ENCODE data around the gene NANOS3.

DNA sequence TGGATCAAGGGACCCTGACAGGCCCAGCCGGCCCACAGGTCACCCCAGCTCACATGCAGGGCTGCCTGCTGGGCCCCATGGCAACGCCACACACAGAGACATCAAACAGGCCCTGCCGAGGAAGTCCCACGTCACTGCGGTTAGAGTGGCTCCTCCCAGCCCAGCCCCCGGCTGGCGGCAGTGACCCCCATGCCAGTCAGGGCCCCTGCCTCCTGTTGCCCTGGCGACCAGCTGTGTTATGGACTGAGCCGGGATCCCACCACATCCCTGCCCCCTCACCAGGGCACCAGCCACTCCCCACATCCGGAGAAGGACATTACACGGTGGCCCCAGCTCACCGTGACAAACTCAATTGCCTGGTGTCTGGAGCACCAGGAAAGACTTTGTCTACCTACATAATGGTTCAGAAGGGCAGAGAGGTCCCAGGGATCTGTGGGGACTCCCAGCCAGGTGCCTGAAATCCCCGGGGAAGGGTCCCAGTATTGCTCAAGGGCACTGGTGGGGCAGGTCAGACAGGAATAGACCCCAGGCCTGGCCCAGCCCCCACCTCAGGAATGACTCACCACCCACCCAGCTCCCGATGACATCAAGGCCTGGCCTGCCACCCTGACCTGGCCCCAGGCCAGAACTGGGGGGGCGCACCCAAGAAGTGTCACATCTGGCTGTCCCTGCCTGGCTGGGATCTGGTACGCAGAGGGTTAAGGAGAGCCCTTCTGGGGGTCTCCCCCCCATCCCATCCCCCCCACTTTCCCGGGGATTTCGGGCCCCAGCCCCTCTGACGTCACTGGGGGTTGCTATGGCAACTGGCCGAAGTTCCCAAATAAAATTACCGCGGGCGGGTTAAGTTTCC is 30.2 kb upstream of the NANOS3 start:
- no peak for TF ChIP-seq EZH2 (IDR thresholded peaks at IDR 0.05; ENCODE audit: borderline replicate concordance, low read length)
- TF ChIP-seq, protein P1, sequence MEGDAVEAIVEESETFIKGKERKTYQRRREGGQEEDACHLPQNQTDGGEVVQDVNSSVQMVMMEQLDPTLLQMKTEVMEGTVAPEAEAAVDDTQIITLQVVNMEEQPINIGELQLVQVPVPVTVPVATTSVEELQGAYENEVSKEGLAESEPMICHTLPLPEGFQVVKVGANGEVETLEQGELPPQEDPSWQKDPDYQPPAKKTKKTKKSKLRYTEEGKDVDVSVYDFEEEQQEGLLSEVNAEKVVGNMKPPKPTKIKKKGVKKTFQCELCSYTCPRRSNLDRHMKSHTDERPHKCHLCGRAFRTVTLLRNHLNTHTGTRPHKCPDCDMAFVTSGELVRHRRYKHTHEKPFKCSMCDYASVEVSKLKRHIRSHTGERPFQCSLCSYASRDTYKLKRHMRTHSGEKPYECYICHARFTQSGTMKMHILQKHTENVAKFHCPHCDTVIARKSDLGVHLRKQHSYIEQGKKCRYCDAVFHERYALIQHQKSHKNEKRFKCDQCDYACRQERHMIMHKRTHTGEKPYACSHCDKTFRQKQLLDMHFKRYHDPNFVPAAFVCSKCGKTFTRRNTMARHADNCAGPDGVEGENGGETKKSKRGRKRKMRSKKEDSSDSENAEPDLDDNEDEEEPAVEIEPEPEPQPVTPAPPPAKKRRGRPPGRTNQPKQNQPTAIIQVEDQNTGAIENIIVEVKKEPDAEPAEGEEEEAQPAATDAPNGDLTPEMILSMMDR (IDR thresholded peaks at IDR 0.05; ENCODE audit: low read length): no peak
